Left lung (tissue), 10 donors: Measurements from ENCODE around the gene TBX20. TPM values are rescaled to one million over a fixed set of nuclear protein-coding genes. Genes with fewer than 3 reads are reported as not detected.

Experiments
- ATAC-seq: fragments of 200-7000 bp; cut with Tn5 transposase; one replicate; pipeline ENCODE4 v1.9.1; 2020; ENCODE audit warnings: moderate library complexity
- DNase-seq, 4 donors: peaks; one replicate each; pipeline ENCODE4 v3.0.0-alpha.2; 2013 to 2020
- H3K27ac ChIP-seq, 2 donors: fragments of 200-600 bp; sonication (generic) in 1 of 2; one replicate each; pipeline versions ENCODE4 v1.5.0 to v1.8.0; 2020 to 2021
- H3K27me3 ChIP-seq, 2 donors: fragments of 200-600 bp; sonication (generic) in 1 of 2; one replicate each; pipeline versions ENCODE4 v1.5.0 to v1.8.0; 2020 to 2021
- H3K36me3 ChIP-seq, 2 donors: fragments of 200-600 bp; sonication (generic) in 1 of 2; one replicate each; pipeline versions ENCODE4 v1.5.0 to v1.8.0; 2020 to 2021
- H3K4me1 ChIP-seq, 2 donors: fragments of 200-600 bp; one replicate each; pipeline ENCODE4 v1.8.0; 2021
- H3K4me3 ChIP-seq, 2 donors: fragments of 200-600 bp; sonication (generic) in 1 of 2; one replicate each; pipeline versions ENCODE4 v1.5.0 to v1.8.0; 2020 to 2021; ENCODE audit warnings: mild to moderate bottlenecking in 1 of 2
- H3K9me3 ChIP-seq, 2 donors: fragments of 200-600 bp; sonication (generic) in 1 of 2; one replicate each; pipeline versions ENCODE4 v1.5.0 to v1.8.0; 2020 to 2021
- CTCF ChIP-seq, 2 donors: fragments of 200-600 bp; sonication (generic) in 1 of 2; IDR thresholded peaks; one replicate each; pipeline versions ENCODE4 v1.5.0 to v1.8.0; 2021; ENCODE audit warnings: antibody characterized with exemption in 2 of 2
- intact Hi-C, 2 donors: fragments of 100-400 bp; cut with DNase I; formaldehyde crosslinking; loops; one replicate each; pipeline versions ENCODE4 v1.11.2 to v1.14.2; 2022
- polyA plus RNA-seq, 6 donors: library from polyadenylated mRNA; unstranded; fragments of 120-200 nt; gene quantifications; one replicate each; pipeline ENCODE4 v1.2.1, GENCODE V29; 2013; ENCODE audit not compliant: insufficient read length in 6 of 6
- total RNA-seq, 2 donors: library from RNA; stranded (reverse); fragmentation: NEBNext Ultra II Directional; extraction: Animal tissue kit (Norgen Biotek cat#: 25700); gene quantifications; one replicate each; pipeline ENCODE4 v1.2.1, GENCODE V29; 2021
- donor health status: DM: no; HTN: yes; CAD: no.
- donor health status: DM: no; HTN: no; CAD: no.

TBX20 gene
- total and polyA plus RNA-seq, 8 donors, result 0.09 to 0.12 TPM; not detected in 6

- no peaks in the 10 kb centered on the region for H3K27me3 ChIP-seq
- no peak overlapping the region for H3K27ac ChIP-seq
- DNase-seq (no peak), ATAC-seq (no peak)
- intact Hi-C loops, result no loop called here
- H3K4me1 ChIP-seq, result no peaks in the 10 kb centered on the region
- TF ChIP-seq CTCF (IDR thresholded peaks at IDR 0.05), result no peak
- no peaks in the 10 kb centered on the region for H3K36me3 ChIP-seq
- H3K9me3 ChIP-seq, result peaks cover 0 to 4% of the 10 kb centered on the region in 2 donors
- no peak overlapping the region for H3K4me3 ChIP-seq
These were observed 31.9 kb upstream of the TBX20 start for GRCh38 chr7:35285799-35286198.

DNA sequence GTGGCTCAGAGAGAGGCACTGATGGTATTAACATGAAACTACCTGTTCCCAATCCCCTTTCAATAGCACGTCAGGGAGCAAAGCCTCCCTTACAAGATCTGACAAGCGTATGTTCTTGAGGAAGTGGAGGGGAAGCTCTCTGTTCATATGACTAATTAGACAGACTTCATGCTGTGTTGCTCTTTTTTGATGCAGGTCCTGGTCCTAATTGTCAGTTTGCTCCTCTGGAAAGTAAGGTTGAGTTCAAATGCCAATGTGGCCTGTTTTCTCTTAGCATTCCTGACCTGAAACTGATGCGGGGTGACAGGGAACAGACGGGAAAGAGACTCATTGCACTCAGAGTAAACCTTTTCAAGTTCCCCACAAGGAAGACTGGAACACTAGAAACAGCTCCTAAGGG, 27.0 kb upstream of the TBX20 start:
- intact Hi-C loops, result no loop called here
- Histone ChIP-seq H3K27me3 (no peaks in the 10 kb centered on the region), H3K27ac (no peak overlapping the region), H3K36me3 (no peaks in the 10 kb centered on the region), H3K4me1 (no peaks in the 10 kb centered on the region), H3K4me3 (no peak overlapping the region), H3K9me3 (no peaks in the 10 kb centered on the region)
- no peak for TF ChIP-seq CTCF (IDR thresholded peaks at IDR 0.05)
- ATAC-seq (no peak), DNase-seq (no peak)

GRCh38 chr7:35277359-35277758, 23.5 kb upstream of the TBX20 start:
- no peak for ATAC-seq

GRCh38 chr7:35272246-35272645, 18.3 kb upstream of the TBX20 start:
- no peak overlapping the region for H3K27ac ChIP-seq
- H3K4me3 ChIP-seq, result no peak overlapping the region
- H3K36me3 ChIP-seq, result no peaks in the 10 kb centered on the region
- DNase-seq (no peak), ATAC-seq (no peak)
- intact Hi-C loops, result no loop called here
- no peaks in the 10 kb centered on the region for H3K4me1 ChIP-seq
- no peak for TF ChIP-seq CTCF (IDR thresholded peaks at IDR 0.05)
- H3K27me3 ChIP-seq, result peaks cover 0 to 14% of the 10 kb centered on the region in 2 donors
- H3K9me3 ChIP-seq, result no peaks in the 10 kb centered on the region

More at GRCh38 chr7:35277359-35277758, 23.5 kb upstream of the TBX20 start:
- DNase-seq, result no peak
- TF ChIP-seq CTCF (IDR thresholded peaks at IDR 0.05), result no peak
- Histone ChIP-seq H3K27me3 (no peaks in the 10 kb centered on the region), H3K9me3 (no peaks in the 10 kb centered on the region), H3K27ac (no peak overlapping the region), H3K4me1 (no peaks in the 10 kb centered on the region), H3K4me3 (no peak overlapping the region), H3K36me3 (no peaks in the 10 kb centered on the region)
- intact Hi-C loops, result no loop called here

GRCh38 chr7:35268953-35269352, 15.1 kb upstream of the TBX20 start:
- H3K27ac ChIP-seq, result no peak overlapping the region

More at GRCh38 chr7:35268953-35269352, 15.1 kb upstream of the TBX20 start:
- Histone ChIP-seq H3K9me3 (no peaks in the 10 kb centered on the region), H3K4me1 (no peaks in the 10 kb centered on the region), H3K27me3 (peaks cover 0 to 29% of the 10 kb centered on the region in 2 donors), H3K4me3 (no peak overlapping the region), H3K36me3 (no peaks in the 10 kb centered on the region)
- TF ChIP-seq CTCF (IDR thresholded peaks at IDR 0.05), result no peak
- intact Hi-C loops, result no loop called here
- DNase-seq, result no peak
- ATAC-seq, result no peak
